Loucy (cell line): ENCODE measurements around the gene SLC17A7.

ENCODE experiments used
- H2AFZ ChIP-seq: fragments of 200-600 bp; sonication (generic); 2 replicates; pipeline ENCODE4 v1.6.0; 2016; ENCODE audit warnings: antibody characterized with exemption, mild to moderate bottlenecking, low read length, moderate library complexity
- H3F3A ChIP-seq: fragments of 200-600 bp; 2 replicates; pipeline ENCODE4 v1.6.0; 2016; ENCODE audit warnings: antibody characterized with exemption, low read depth, mild to moderate bottlenecking
- H3K27me3 ChIP-seq: fragments of 200-600 bp; sonication (generic); 2 replicates; pipeline ENCODE4 v1.6.1; 2014; ENCODE audit warnings: low read length, mild to moderate bottlenecking; ENCODE audit not compliant: insufficient read depth, poor library complexity, severe bottlenecking
- H3K36me3 ChIP-seq: fragments of 200-600 bp; sonication (generic); 2 replicates; pipeline ENCODE4 v1.6.1; 2016; ENCODE audit warnings: low read length; ENCODE audit not compliant: insufficient read depth
- H3K4me1 ChIP-seq: fragments of 200-600 bp; sonication (generic); 2 replicates; pipeline ENCODE4 v1.5.1; 2014; ENCODE audit warnings: low read length, mild to moderate bottlenecking; ENCODE audit not compliant: insufficient read depth, poor library complexity, severe bottlenecking
- H3K4me2 ChIP-seq: fragments of 200-600 bp; sonication (generic); 2 replicates; pipeline ENCODE4 v1.6.0; 2014; ENCODE audit warnings: antibody characterized with exemption, low read length, low read depth, mild to moderate bottlenecking; ENCODE audit not compliant: poor library complexity, severe bottlenecking
- H3K4me3 ChIP-seq: fragments of 200-600 bp; sonication (generic); 2 replicates; pipeline ENCODE4 v1.5.1; 2014; ENCODE audit warnings: low read length, mild to moderate bottlenecking, mixed read lengths; ENCODE audit not compliant: poor library complexity, severe bottlenecking
- H3K79me2 ChIP-seq: fragments of 200-600 bp; sonication (generic); 2 replicates; pipeline ENCODE4 v1.6.1; 2014; ENCODE audit warnings: low read length; ENCODE audit not compliant: insufficient read depth
- H3K9ac ChIP-seq: fragments of 200-600 bp; sonication (generic); 2 replicates; pipeline ENCODE4 v1.6.0; 2014; ENCODE audit warnings: mild to moderate bottlenecking, low read depth, low read length, moderate library complexity; ENCODE audit not compliant: poor library complexity, severe bottlenecking
- H3K9me2 ChIP-seq: fragments of 200-600 bp; sonication (generic); replicated peaks from 2 replicates; pipeline ENCODE4 v1.6.1; 2016; ENCODE audit warnings: low read depth, low read length, mixed read lengths
- H3K9me3 ChIP-seq: fragments of 200-600 bp; sonication (generic); 2 replicates; pipeline ENCODE4 v1.6.1; 2014; ENCODE audit warnings: mild to moderate bottlenecking, antibody characterized with exemption, low read length, low read depth; ENCODE audit not compliant: insufficient read depth
- H4K20me1 ChIP-seq: fragments of 200-600 bp; sonication (generic); 2 replicates; pipeline ENCODE4 v1.6.0; 2014; ENCODE audit warnings: antibody characterized with exemption, low read length, mild to moderate bottlenecking; ENCODE audit not compliant: insufficient read depth, poor library complexity, severe bottlenecking
- CTCF ChIP-seq: fragments of 200-600 bp; sonication (generic); conservative IDR thresholded peaks from 2 replicates; pipeline ENCODE4 v1.5.1; 2014; ENCODE audit warnings: mild to moderate bottlenecking, antibody characterized with exemption, low read length
- EZH2phosphoT487 ChIP-seq: fragments of 200-600 bp; IDR thresholded peaks from 2 replicates; pipeline ENCODE4 v1.6.1; 2018; ENCODE audit warnings: antibody characterized with exemption, mild to moderate bottlenecking, moderate library complexity, borderline replicate concordance

Gene SLC17A7

GRCh38 chr19:49434907-49435583 is 6.3 kb downstream of the SLC17A7 start:
- H3F3A ChIP-seq = no peaks in the 10 kb centered on the region
- H3K36me3 ChIP-seq = no peaks in the 10 kb centered on the region
- no peaks in the 10 kb centered on the region for H3K9me3 ChIP-seq
- no peak overlapping the region for H3K9ac ChIP-seq
- H4K20me1 ChIP-seq = no peaks in the 10 kb centered on the region
- no peaks in the 10 kb centered on the region for H3K9me2 ChIP-seq
- H3K4me1 ChIP-seq = peaks cover 6% of the 10 kb centered on the region
- no peak overlapping the region for H3K4me2 ChIP-seq
- TF ChIP-seq EZH2phosphoT487 (no peak), CTCF (no peak)
- H3K4me3 ChIP-seq = no peak overlapping the region
- H3K27me3 ChIP-seq = no peaks in the 10 kb centered on the region
- no peaks in the 10 kb centered on the region for H3K79me2 ChIP-seq
- H2AFZ ChIP-seq = no peak overlapping the region

GRCh38 chr19:49433240-49433901 is 8.0 kb downstream of the SLC17A7 start:
- Histone ChIP-seq H3K9ac (no peak overlapping the region), H3K9me3 (no peaks in the 10 kb centered on the region), H3K36me3 (no peaks in the 10 kb centered on the region), H3K4me1 (peaks cover 9% of the 10 kb centered on the region), H4K20me1 (no peaks in the 10 kb centered on the region), H3K4me3 (no peak overlapping the region), H3K4me2 (no peak overlapping the region), H3F3A (no peaks in the 10 kb centered on the region), H3K9me2 (no peaks in the 10 kb centered on the region), H3K79me2 (no peaks in the 10 kb centered on the region), H2AFZ (no peak overlapping the region), H3K27me3 (no peaks in the 10 kb centered on the region)
- TF ChIP-seq EZH2phosphoT487 (no peak), CTCF (no peak)

DNA sequence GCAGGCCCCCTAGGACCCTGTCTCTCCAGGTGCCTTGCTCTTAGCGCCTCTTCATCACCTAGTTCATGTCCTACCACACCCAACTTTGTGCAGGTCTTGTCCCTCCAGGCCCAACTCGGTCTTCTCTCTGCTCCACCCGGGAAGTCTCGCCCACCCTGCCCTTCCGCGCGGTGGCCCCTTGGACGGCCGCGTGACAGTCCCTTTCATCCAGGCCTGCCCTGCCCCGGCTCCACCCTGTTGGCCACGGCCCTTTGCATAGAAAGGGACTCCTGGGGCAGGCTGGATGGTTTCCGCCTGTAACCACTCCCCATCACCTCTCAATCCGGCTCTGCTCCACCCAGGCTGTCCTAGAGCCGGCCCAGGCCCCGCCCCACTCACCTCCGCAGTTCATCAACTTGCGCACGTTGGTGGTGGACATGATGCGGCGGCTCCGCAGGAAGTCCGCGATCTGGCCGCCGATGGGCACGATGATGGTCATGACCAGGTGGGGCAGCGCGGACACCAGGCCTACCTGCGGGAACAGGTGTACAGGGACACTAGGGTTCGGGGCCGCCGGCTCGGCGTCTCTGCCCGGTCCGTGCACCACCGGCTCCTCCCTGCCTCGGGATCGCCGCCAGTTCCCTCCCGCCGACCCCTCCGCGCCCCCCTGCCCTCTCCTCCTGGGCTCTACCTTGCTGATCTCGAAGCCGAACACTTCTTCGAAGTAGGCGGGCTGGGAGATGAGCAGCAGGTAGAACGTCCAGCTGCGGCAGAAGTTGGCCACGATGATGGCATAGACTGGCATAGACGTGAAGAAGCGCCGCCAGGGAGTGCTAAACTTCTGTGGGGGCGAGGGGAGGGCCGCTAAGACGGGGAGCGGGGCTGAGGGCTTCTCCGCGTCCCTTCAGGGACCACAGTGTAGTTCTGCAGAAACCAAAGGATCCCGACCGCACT is 8.9 kb downstream of the SLC17A7 start:
- H3K9ac ChIP-seq = no peak overlapping the region
- H3K27me3 ChIP-seq = no peaks in the 10 kb centered on the region
- peaks cover 9% of the 10 kb centered on the region for H3K4me1 ChIP-seq
- no peaks in the 10 kb centered on the region for H3K9me2 ChIP-seq
- H3K36me3 ChIP-seq = no peaks in the 10 kb centered on the region
- no peak overlapping the region for H3K4me2 ChIP-seq
- H3K9me3 ChIP-seq = no peaks in the 10 kb centered on the region
- H3F3A ChIP-seq = no peaks in the 10 kb centered on the region
- TF ChIP-seq CTCF (no peak), EZH2phosphoT487 (no peak)
- no peaks in the 10 kb centered on the region for H4K20me1 ChIP-seq
- H2AFZ ChIP-seq = no peak overlapping the region
- H3K4me3 ChIP-seq = no peak overlapping the region
- H3K79me2 ChIP-seq = no peaks in the 10 kb centered on the region
